Measurements from ENCODE around the gene MSI2.

The MSI2 gene

GRCh38 chr17:57587193-57587969 is 331.1 kb downstream of the MSI2 start:
- DNase-seq = no peak

- no peak for DNase-seq
Measured at GRCh38 chr17:57588086-57588485, 331.8 kb downstream of the MSI2 start.

- DNase-seq = no peak
Measured at GRCh38 chr17:57589151-57590034, 333.1 kb downstream of the MSI2 start.

GRCh38 chr17:57593739-57594462 is 337.6 kb downstream of the MSI2 start:
- no peak for DNase-seq

- DNase-seq = no peak
Measured at GRCh38 chr17:57594767-57595166, 338.4 kb downstream of the MSI2 start.

- no peak for DNase-seq
Measured at GRCh38 chr17:57595426-57595825, 339.1 kb downstream of the MSI2 start.

GRCh38 chr17:57595947-57596695 is 339.8 kb downstream of the MSI2 start:
- DNase-seq = peak in 1 of 56 donors; percentile 29

GRCh38 chr17:57597101-57597500 is 340.8 kb downstream of the MSI2 start:
- no peak for DNase-seq

- DNase-seq = peak in 45 of 56 donors; percentile 14 to 87 (median 48)
Measured at GRCh38 chr17:57597531-57598453, 341.5 kb downstream of the MSI2 start.

GRCh38 chr17:57599271-57600045 is 343.1 kb downstream of the MSI2 start:
- no peak for DNase-seq

- no peak for DNase-seq
Measured at GRCh38 chr17:57600074-57600473, 343.8 kb downstream of the MSI2 start.

GRCh38 chr17:57601143-57601735 is 344.9 kb downstream of the MSI2 start:
- DNase-seq = no peak

GRCh38 chr17:57602896-57603295 is 346.6 kb downstream of the MSI2 start:
- DNase-seq = no peak

- DNase-seq = no peak
Measured at GRCh38 chr17:57603546-57603945, 347.2 kb downstream of the MSI2 start.

- no peak for DNase-seq
Measured at GRCh38 chr17:57603978-57604377, 347.7 kb downstream of the MSI2 start.

- DNase-seq = peak in 40 of 56 donors; percentile 16 to 81 (median 42)
Measured at GRCh38 chr17:57604771-57605674, 348.7 kb downstream of the MSI2 start.

- peak in 1 of 56 donors; percentile 70 for DNase-seq
Measured at GRCh38 chr17:57605675-57606105, 349.4 kb downstream of the MSI2 start.

All from amygdala (tissue), 56 donors.